Measurements from ENCODE around the gene HDAC2.
A peak's percentile ranks its signal among the peaks of the same experiment; 100 is the strongest.
"Not testable (repeated sequence)": the region's sequence is repeated elsewhere in the genome, so short reads cannot be mapped to it uniquely, and the experiment has no call there.

Gene HDAC2

DNA sequence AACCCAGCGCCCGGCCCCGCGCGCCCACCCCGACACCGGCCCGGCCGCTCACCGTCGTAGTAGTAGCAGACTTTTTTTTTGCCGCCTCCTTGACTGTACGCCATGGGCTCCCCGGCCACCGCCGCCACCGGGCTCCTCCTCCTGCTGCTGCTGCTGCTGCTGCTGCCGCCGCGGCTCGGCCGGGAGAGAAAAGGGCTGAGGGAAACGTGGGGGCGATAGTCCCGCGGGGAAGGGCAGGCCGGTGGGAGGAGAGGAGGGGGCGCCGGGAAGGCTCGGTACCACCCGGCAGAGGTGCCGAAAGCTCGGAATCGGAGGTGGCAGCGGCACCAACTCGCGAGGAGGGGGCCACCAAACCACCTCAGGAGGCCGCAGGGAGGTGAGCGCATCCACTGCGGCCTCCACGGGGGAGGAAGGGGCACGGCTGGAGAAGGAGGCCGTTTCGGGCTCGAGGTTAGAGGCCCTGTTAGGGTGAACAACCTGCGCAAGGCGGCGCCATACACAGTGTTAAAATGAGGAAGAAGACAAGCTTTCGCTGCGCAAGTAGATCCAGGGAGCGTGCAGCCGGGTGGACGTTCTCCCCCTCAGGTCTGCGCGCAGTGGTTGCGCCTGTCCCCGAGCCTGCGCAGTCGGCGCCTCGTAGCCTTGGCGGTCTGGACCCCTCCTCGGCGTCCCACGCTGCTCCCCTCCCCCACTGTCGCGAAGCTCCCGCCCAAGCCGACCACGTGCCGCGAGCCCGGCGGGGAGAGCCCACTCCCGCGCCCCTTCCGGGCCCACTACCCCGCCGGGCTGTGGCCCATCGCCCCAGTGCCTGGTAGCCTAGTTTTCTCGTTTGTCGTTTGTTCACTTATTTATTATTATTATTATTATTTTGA, at the start of gene HDAC2:
TSS of gene HDAC2 (minus strand) at position 344 of the 872 bp plus-strand sequence. CDS start at position 104, 240 bp downstream.
- peak within 1 kb of the TSS; percentile 93 for H3K27ac ChIP-seq
- TF ChIP-seq, protein P1, sequence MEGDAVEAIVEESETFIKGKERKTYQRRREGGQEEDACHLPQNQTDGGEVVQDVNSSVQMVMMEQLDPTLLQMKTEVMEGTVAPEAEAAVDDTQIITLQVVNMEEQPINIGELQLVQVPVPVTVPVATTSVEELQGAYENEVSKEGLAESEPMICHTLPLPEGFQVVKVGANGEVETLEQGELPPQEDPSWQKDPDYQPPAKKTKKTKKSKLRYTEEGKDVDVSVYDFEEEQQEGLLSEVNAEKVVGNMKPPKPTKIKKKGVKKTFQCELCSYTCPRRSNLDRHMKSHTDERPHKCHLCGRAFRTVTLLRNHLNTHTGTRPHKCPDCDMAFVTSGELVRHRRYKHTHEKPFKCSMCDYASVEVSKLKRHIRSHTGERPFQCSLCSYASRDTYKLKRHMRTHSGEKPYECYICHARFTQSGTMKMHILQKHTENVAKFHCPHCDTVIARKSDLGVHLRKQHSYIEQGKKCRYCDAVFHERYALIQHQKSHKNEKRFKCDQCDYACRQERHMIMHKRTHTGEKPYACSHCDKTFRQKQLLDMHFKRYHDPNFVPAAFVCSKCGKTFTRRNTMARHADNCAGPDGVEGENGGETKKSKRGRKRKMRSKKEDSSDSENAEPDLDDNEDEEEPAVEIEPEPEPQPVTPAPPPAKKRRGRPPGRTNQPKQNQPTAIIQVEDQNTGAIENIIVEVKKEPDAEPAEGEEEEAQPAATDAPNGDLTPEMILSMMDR (conservative IDR thresholded peaks at IDR 0.05) = no peak

DNA sequence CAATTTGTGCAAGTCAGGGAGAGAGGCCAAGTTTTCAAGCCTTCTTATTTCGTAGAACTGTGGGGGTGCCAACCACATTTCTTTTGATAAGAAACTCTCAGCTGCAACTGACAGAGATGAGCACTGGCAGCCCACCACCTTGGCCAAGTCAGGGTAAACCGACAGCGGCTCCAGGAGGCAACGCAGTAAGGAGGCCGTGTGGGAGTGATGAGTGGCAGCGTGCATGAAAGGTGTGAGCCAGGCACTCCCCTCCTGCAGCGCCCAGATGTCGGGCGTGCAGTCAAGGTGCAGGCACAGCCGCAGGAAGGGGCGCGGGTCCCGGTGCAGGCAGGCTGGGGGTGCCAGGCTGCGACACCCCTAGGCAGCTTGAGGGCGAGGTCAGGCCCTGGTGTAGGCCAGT, 49.2 kb upstream of the HDAC2 start:
- H3K27ac ChIP-seq = no peak overlapping the region
- TF ChIP-seq, protein P1 (conservative IDR thresholded peaks at IDR 0.05) = no peak

DNA sequence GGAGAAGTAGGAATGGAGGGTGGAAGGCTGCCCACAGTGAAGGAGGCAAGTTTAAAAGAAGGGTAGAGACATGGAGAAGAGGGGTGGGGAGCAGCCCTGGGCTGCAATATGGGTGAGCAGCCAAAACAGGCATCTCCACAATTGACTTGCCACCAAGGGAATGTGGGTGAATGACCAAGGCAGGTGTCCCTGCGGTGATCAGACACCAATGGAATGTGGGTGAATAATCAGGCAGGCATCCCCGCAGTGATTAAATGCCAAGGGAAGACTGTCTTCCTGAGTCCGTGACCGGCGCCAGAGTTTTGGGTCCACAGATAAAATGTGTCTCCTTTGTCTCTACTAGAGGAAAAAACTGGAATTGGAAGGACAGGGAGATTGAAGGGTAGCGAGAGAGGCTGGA, 46.2 kb upstream of the HDAC2 start:
- not testable (repeated sequence) for H3K27ac ChIP-seq

DNA sequence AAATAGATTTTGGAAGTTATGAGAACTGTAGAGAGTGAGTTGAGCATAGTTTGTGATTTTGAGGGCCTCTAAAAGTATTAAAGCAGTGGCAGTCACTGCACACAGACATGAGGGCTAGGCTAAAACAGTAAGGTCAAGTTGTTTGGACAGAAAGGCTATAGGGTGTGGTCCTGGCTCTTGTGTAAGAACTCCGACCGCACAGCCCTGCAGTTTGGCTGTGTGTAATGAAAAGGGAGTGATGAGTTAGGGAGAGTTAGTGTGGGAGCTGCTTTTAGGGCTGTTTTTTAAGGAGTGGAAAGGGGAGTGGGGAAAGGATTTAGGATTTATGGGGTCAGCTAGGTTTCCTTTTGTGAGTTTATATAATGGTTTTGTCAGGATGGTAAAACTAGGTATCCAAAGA, 43.2 kb upstream of the HDAC2 start:
- H3K27ac ChIP-seq = not testable (repeated sequence)

DNA sequence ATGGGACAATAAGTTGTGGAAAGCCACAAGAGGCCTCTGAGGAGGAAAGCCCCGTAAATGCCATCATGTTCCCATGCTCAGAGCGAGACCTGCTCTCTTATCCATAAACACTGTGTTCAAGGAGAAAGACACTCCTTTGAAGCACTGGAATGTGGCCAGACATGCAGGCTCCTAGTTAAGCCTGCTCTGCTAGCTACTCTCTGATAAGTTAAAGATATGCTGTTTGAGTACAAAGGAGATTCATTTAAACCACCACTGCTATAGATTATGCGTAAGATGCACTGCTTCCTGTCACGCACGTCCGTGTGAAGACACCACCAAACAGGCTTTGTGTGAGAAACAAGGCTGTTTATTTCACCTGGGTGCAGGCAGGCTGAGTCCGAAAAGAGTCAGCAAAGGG, 40.5 kb upstream of the HDAC2 start:
- peak overlapping the region; percentile 50; the same call in 1 of the 2 replicates for H3K27ac ChIP-seq

DNA sequence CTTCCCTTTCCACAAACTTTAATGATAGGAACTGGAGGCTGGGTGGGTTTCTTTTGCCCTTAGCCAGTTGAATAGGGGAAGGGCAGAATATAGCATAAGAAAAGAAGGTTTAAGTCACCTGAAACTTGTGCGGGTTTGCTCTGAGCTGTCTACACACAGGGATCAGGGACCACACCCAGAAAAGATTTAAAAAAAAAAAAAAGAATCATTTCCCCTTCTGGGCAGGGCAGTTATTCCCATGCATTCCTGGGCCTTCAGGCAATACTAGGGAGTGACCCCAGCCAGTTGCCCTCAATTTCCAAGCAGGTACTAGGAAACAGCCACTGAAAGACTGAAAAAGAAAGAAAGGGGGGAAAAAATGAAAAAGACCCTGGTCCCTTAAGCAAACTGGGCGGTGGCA, 39.6 kb upstream of the HDAC2 start:
- H3K27ac ChIP-seq = peak overlapping the region; percentile 50; the same call in 1 of the 2 replicates

DNA sequence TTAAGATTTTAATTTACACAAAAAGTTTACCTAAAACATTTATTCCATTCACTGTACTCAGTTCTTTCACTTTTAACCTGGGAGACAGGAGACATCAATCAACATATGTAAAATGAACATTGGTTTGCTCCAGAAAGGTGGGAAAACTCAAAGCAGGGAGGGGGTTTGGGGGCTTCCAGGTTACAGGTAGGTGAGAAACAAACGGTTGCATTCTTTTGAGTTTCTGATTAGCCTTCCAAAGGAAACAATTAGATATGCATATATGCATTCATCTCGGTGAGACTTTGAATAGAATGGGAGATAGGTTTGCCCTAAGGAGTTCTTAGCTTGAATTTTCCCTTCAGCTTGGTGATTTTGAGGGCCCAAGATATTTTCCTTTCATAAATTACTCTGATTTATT, 38.2 kb upstream of the HDAC2 start:
- H3K27ac ChIP-seq = no peak overlapping the region
- TF ChIP-seq, protein P1 (conservative IDR thresholded peaks at IDR 0.05) = no peak

More for the DNA sequence above, 39.6 kb upstream of the HDAC2 start:
- TF ChIP-seq, protein P1 (conservative IDR thresholded peaks at IDR 0.05) = no peak

DNA sequence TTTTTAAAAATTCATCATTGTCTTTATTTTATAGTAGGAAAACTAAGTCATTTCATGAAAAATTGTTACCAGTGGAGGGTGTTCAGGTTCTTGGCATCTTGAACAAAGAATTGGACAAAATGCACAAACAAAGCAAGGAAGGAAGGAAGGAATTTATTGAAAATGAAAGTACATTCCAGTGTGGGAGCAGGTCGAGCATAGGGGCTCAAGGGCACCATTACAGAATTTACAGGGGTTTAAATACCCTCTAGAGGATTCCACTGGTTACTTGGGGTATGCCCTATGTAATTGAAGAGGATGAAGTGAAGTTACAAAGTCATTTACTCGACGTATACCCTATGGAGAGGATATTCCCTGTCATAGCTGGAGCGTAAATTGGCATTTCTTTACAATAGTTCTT, 37.4 kb upstream of the HDAC2 start:
- no peak overlapping the region for H3K27ac ChIP-seq
- TF ChIP-seq, protein P1 (conservative IDR thresholded peaks at IDR 0.05) = no peak

DNA sequence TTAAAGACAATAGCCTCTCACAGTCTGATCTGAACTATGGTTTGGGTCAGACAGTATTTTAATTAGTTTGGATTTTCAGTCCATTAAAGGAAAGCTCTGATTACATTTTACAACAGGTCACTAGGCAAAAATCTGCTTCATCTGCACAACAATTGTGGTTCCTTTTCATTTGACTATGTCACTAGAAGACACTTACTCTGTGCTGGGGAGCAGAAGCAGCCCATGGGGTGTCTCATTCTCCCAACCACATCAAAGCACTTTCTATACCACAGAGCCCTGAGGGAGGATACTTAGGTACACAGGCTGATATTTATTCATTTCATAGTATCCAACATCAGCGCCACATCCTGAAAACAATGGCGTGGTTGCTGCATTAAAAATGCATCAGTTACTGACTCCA, 36.6 kb upstream of the HDAC2 start:
- H3K27ac ChIP-seq = no peak overlapping the region
- TF ChIP-seq, protein P1 (conservative IDR thresholded peaks at IDR 0.05) = no peak
